ENCODE measurements around the gene GIGYF2.

GIGYF2 gene

DNA sequence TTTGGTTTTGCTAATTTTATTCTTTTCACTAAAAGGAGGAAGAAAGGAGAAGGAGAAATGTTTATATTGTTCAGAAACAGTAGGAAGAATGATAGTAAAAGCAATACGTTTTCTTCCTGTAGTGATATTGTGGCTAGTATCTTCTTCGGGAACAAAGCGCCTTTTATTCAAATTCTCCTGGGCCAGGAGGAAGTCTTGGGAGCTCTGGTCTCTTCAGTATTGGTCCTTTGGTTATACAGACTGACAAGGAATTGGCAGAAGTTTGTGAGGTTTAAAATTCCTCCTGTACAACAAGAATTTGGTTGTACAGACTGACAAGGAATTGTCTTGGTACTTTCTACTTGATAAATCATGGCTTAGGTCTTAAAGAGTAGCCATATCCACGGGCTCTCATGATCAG, 9.9 kb downstream of the GIGYF2 start:
- CTCF ChIA-PET, result interaction anchor here (0.6 kb wide), 1 partner anchor 146 kb away, joined by 4 read pairs; no protein-coding TSS in a partner anchor
- H3K4me3 ChIP-seq (ENCODE audit: low read depth, low read length), result no peak overlapping the region
- H3K9me3 ChIP-seq (ENCODE audit: control insufficient read depth, insufficient read depth, low read depth, low read length), result no peaks in the 10 kb centered on the region
- no peak for TF ChIP-seq ZFP37 (tag by site-specific recombination; IDR thresholded peaks at IDR 0.05)
- no peak for TF ChIP-seq ZNF146 (tag by site-specific recombination; IDR thresholded peaks at IDR 0.05)
- TF ChIP-seq KLF9 (tag by site-specific recombination; IDR thresholded peaks at IDR 0.05; ENCODE audit: low read depth), result no peak
- TF ChIP-seq, protein P1, sequence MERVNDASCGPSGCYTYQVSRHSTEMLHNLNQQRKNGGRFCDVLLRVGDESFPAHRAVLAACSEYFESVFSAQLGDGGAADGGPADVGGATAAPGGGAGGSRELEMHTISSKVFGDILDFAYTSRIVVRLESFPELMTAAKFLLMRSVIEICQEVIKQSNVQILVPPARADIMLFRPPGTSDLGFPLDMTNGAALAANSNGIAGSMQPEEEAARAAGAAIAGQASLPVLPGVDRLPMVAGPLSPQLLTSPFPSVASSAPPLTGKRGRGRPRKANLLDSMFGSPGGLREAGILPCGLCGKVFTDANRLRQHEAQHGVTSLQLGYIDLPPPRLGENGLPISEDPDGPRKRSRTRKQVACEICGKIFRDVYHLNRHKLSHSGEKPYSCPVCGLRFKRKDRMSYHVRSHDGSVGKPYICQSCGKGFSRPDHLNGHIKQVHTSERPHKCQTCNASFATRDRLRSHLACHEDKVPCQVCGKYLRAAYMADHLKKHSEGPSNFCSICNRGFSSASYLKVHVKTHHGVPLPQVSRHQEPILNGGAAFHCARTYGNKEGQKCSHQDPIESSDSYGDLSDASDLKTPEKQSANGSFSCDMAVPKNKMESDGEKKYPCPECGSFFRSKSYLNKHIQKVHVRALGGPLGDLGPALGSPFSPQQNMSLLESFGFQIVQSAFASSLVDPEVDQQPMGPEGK (tag by site-specific recombination; IDR thresholded peaks at IDR 0.05), result no peak
- TF ChIP-seq GLI2 (tag by site-specific recombination; IDR thresholded peaks at IDR 0.05; ENCODE audit: borderline replicate concordance, low read depth), result no peak
- no peak for TF ChIP-seq ZNF223 (tag by site-specific recombination; IDR thresholded peaks at IDR 0.05)
- TF ChIP-seq ZBTB48 (tag by site-specific recombination; IDR thresholded peaks at IDR 0.05), result no peak
- TF ChIP-seq ZNF10 (tag by site-specific recombination; IDR thresholded peaks at IDR 0.05), result no peak
- TF ChIP-seq ZNF658 (tag by site-specific recombination; IDR thresholded peaks at IDR 0.05), result no peak
- POLR2A ChIA-PET, result interaction anchor here (0.7 kb wide), 1 partner anchor 8 kb away, joined by 3 read pairs; no protein-coding TSS in a partner anchor
- no peak overlapping the region for H3K27ac ChIP-seq (ENCODE audit: extremely low read depth, low read depth, low read length)
- H3K4me1 ChIP-seq (ENCODE audit: control insufficient read depth, insufficient read depth, low read length), result no peaks in the 10 kb centered on the region
- H3K36me3 ChIP-seq (ENCODE audit: control insufficient read depth in 2 of 2, insufficient read depth in 1 of 2, low read length in 2 of 2), result peaks cover 51 to 59% of the 10 kb centered on the region in 2 experiments

DNA sequence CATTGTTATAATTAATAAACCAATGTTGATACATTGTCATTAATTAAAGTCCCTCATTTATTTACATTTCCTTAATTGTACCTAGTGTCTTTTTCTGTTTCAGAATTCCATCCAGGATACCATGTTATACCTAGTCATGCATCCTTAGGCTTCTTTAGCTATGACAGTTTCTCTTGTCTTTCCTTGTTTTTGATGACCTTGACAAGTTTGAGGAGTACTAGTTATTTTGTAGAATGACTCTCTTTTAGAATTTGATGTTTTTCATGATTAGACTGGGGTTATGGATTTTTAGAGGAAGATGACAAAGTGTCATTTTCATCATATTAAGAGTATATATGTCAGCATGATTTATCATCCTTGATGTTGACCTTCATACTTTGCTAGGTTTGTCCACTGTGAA, 16.4 kb downstream of the GIGYF2 start:
- Histone ChIP-seq H3K9me3 (ENCODE audit: control insufficient read depth, insufficient read depth, low read depth, low read length) (no peaks in the 10 kb centered on the region), H3K36me3 (ENCODE audit: control insufficient read depth in 2 of 2, insufficient read depth in 1 of 2, low read length in 2 of 2) (peaks cover 34 to 36% of the 10 kb centered on the region in 2 experiments), H3K4me3 (ENCODE audit: low read depth, low read length) (no peak overlapping the region), H3K27ac (ENCODE audit: extremely low read depth, low read depth, low read length) (no peak overlapping the region), H3K4me1 (ENCODE audit: control insufficient read depth, insufficient read depth, low read length) (peaks cover 13% of the 10 kb centered on the region)
- CTCF ChIA-PET, result no interaction called here
- no peak for TF ChIP-seq ZNF555 (tag by site-specific recombination; conservative IDR thresholded peaks at IDR 0.05)
- TF ChIP-seq ZNF529 (tag by site-specific recombination; IDR thresholded peaks at IDR 0.05; ENCODE audit: insufficient replicate concordance), result no peak
- no peak for TF ChIP-seq MZF1 (tag by site-specific recombination; IDR thresholded peaks at IDR 0.05; ENCODE audit: borderline replicate concordance)
- POLR2A ChIA-PET, result no interaction called here

DNA sequence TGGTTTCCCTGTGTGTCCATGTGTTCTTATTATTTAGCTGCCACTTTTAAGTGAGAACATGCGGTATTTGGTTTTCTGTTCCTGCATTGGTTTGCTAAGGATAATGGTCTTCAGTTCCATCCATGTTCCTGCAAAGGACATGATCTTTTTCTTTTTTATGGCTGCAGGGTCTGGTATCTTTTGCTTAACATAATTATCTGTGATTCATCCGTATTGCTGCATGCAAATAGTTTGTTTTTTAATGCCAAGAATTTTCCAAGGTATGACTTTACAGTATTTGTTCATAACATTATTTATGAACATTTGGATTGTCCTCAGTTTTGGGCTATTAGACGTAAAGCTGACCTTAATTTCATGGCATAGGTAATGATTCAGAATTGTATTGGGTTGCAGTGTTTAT, 17.8 kb downstream of the GIGYF2 start:
- TF ChIP-seq, protein P2, sequence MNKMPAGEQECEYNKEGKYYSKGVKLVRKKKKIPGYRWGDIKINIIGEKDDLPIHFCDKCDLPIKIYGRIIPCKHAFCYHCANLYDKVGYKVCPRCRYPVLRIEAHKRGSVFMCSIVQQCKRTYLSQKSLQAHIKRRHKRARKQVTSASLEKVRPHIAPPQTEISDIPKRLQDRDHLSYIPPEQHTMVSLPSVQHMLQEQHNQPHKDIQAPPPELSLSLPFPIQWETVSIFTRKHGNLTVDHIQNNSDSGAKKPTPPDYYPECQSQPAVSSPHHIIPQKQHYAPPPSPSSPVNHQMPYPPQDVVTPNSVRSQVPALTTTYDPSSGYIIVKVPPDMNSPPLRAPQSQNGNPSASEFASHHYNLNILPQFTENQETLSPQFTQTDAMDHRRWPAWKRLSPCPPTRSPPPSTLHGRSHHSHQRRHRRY (tag by site-specific recombination; IDR thresholded peaks at IDR 0.05), result no peak
- TF ChIP-seq ZNF211 (tag by site-specific recombination; IDR thresholded peaks at IDR 0.05; ENCODE audit: low read depth) (no peak), ZNF416 (tag by site-specific recombination; IDR thresholded peaks at IDR 0.05) (no peak), ZBTB20 (tag by site-specific recombination; IDR thresholded peaks at IDR 0.05) (no peak), RBAK (tag by site-specific recombination; IDR thresholded peaks at IDR 0.05) (no peak), HOXC10 (CRISPR knock-in tag; IDR thresholded peaks at IDR 0.05) (no peak), ZNF585B (tag by site-specific recombination; IDR thresholded peaks at IDR 0.05) (no peak)
- TF ChIP-seq, protein P3, sequence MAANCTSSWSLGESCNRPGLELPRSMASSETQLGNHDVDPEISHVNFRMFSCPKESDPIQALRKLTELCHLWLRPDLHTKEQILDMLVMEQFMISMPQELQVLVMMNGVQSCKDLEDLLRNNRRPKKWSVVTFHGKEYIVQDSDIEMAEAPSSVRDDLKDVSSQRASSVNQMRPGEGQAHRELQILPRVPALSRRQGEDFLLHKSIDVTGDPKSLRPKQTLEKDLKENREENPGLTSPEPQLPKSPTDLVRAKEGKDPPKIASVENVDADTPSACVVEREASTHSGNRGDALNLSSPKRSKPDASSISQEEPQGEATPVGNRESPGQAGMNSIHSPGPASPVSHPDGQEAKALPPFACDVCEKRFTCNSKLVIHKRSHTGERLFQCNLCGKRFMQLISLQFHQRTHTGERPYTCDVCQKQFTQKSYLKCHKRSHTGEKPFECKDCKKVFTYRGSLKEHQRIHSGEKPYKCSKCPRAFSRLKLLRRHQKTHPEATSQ (tag by site-specific recombination; IDR thresholded peaks at IDR 0.05), result no peak
- Histone ChIP-seq H3K27ac (ENCODE audit: extremely low read depth, low read depth, low read length) (no peak overlapping the region), H3K9me3 (ENCODE audit: control insufficient read depth, insufficient read depth, low read depth, low read length) (no peaks in the 10 kb centered on the region), H3K4me1 (ENCODE audit: control insufficient read depth, insufficient read depth, low read length) (peaks cover 13% of the 10 kb centered on the region), H3K36me3 (ENCODE audit: control insufficient read depth in 2 of 2, insufficient read depth in 1 of 2, low read length in 2 of 2) (peaks cover 34 to 42% of the 10 kb centered on the region in 2 experiments), H3K4me3 (ENCODE audit: low read depth, low read length) (no peak overlapping the region)
- CTCF ChIA-PET, result no interaction called here
- POLR2A ChIA-PET, result no interaction called here

All from HEK293 (cell line).